Liver (tissue), 9 donors: ENCODE measurements around the gene SGMS1. TPM values are rescaled to one million over a fixed set of nuclear protein-coding genes. Genes with fewer than 3 reads are reported as not detected.

Source experiments
- DNase-seq: peaks from one replicate; pipeline ENCODE4 v3.0.0-alpha.2; 2017; ENCODE audit warnings: low spot score
- H3K27ac ChIP-seq, 2 donors: one replicate each; pipeline ENCODE4 v1.7.0; 2013; ENCODE audit warnings: inconsistent platforms in 2 of 2, low read length in 2 of 2, control low read depth in 1 of 2, low read depth in 1 of 2, mild to moderate bottlenecking in 1 of 2
- H3K27me3 ChIP-seq, 4 donors: one replicate each; pipeline versions ENCODE4 v1.6.1 to v1.7.0; 2013; ENCODE audit warnings: low read length in 3 of 4, inconsistent platforms in 1 of 4, mild to moderate bottlenecking in 1 of 4, moderate library complexity in 1 of 4; ENCODE audit not compliant: control insufficient read depth in 4 of 4, insufficient read depth in 4 of 4
- H3K36me3 ChIP-seq, 4 donors: one replicate each; pipeline versions ENCODE4 v1.6.1 to v1.7.0; 2013; ENCODE audit warnings: low read length in 3 of 4, mild to moderate bottlenecking in 3 of 4, low read depth in 1 of 4, moderate library complexity in 1 of 4; ENCODE audit not compliant: control insufficient read depth in 4 of 4, insufficient read depth in 3 of 4
- H3K4me1 ChIP-seq, 4 donors: one replicate each; pipeline versions ENCODE4 v1.6.1 to v1.7.0; 2013; ENCODE audit warnings: low read length in 3 of 4, mild to moderate bottlenecking in 3 of 4, moderate library complexity in 1 of 4; ENCODE audit not compliant: control insufficient read depth in 4 of 4, insufficient read depth in 4 of 4
- H3K4me3 ChIP-seq, 3 donors: one replicate each; pipeline versions ENCODE4 v1.6.1 to v1.7.0; 2013; ENCODE audit warnings: low read length in 3 of 3, control low read depth in 1 of 3, low read depth in 1 of 3, mild to moderate bottlenecking in 1 of 3
- H3K9ac ChIP-seq, 2 donors: one replicate each; pipeline ENCODE4 v1.7.0; 2013; ENCODE audit warnings: low read length in 2 of 2, mild to moderate bottlenecking in 2 of 2, moderate library complexity in 2 of 2, control low read depth in 1 of 2, low read depth in 1 of 2
- H3K9me3 ChIP-seq, 4 donors: one replicate each; pipeline versions ENCODE4 v1.6.1 to v1.7.0; 2013; ENCODE audit warnings: low read length in 3 of 4; ENCODE audit not compliant: control insufficient read depth in 4 of 4
- ATF3 ChIP-seq: IDR thresholded peaks from 2 replicates; pipeline ENCODE4 v1.6.1; 2016; ENCODE audit warnings: antibody characterized with exemption
- EGR1 ChIP-seq, 2 donors: IDR thresholded peaks; 2 replicates each; pipeline ENCODE4 v1.6.1; 2016 to 2018; ENCODE audit warnings: antibody characterized with exemption in 2 of 2, low read depth in 2 of 2
- FOXA1 ChIP-seq: IDR thresholded peaks from 2 replicates; pipeline ENCODE4 v1.6.1; 2016; ENCODE audit warnings: antibody characterized with exemption
- FOXA2 ChIP-seq: IDR thresholded peaks from 2 replicates; pipeline ENCODE4 v1.6.1; 2016; ENCODE audit warnings: antibody characterized with exemption
- GABPA ChIP-seq, 2 donors: IDR thresholded peaks in 1 of 2; conservative IDR thresholded peaks in 1 of 2; 2 replicates each; pipeline ENCODE4 v1.6.1; 2016; ENCODE audit warnings: antibody characterized with exemption in 2 of 2, mild to moderate bottlenecking in 1 of 2, moderate library complexity in 1 of 2
- HNF4G ChIP-seq: IDR thresholded peaks from 2 replicates; pipeline ENCODE4 v1.6.1; 2016; ENCODE audit warnings: antibody characterized with exemption
- JUND ChIP-seq, 2 donors: IDR thresholded peaks; 2 replicates each; pipeline ENCODE4 v1.6.1; 2016; ENCODE audit warnings: antibody characterized with exemption in 2 of 2
- MAX ChIP-seq: IDR thresholded peaks from 2 replicates; pipeline ENCODE4 v1.6.1; 2016; ENCODE audit warnings: antibody characterized with exemption
- NR2F2 ChIP-seq: IDR thresholded peaks from 2 replicates; pipeline ENCODE4 v1.6.1; 2016; ENCODE audit warnings: antibody characterized with exemption
- RAD21 ChIP-seq, 2 donors: IDR thresholded peaks; 2 replicates each; pipeline ENCODE4 v1.6.1; 2016; ENCODE audit warnings: antibody characterized with exemption in 2 of 2, mild to moderate bottlenecking in 2 of 2
- SP1 ChIP-seq: IDR thresholded peaks from 2 replicates; pipeline ENCODE4 v1.6.1; 2018; ENCODE audit warnings: antibody characterized with exemption, mild to moderate bottlenecking
- ZBTB33 ChIP-seq: IDR thresholded peaks from 2 replicates; pipeline ENCODE4 v1.6.1; 2016; ENCODE audit warnings: antibody characterized with exemption
- WGBS: extraction: QIAGEN DNeasy Blood & Tissue Kit; methylation state at CpG from one replicate; pipeline ENCODE4 v1.1.7; 2013; 5-methylcytosine and 5-hydroxymethylcytosine counted together
- polyA plus RNA-seq, 2 donors: library from polyadenylated mRNA; stranded (reverse) in 1 of 2; unstranded in 1 of 2; fragments of 200-250 nt in 1 of 2; fragments of >200 nt in 1 of 2; fragmentation: Nextera tagmentation in 1 of 2; extraction: Ambion mirVana in 1 of 2; gene quantifications; one replicate each; pipeline versions ENCODE4 v1.2.1 to v1.2.3, GENCODE V29; 2013 to 2015
- total RNA-seq, 2 donors: library from RNA; depleted of rRNA; stranded (reverse); fragments of >200 nt; gene quantifications; one replicate each; pipeline ENCODE4 v1.2.3, GENCODE V29; 2014
- donor health status: healthy.
- donor health status: healthy.
- donor health status: healthy.
- donor health status: healthy.
- donor health status: healthy.

The SGMS1 gene
- total and polyA plus RNA-seq, 4 donors = 6.8 to 98.2 (median 21.1) TPM

- Histone ChIP-seq H3K27me3 (no peaks in the 10 kb centered on the region), H3K36me3 (no peaks in the 10 kb centered on the region), H3K27ac (no peak overlapping the region), H3K4me1 (peaks cover 9 to 69% (median 56%) of the 10 kb centered on the region in 4 donors), H3K9ac (no peak overlapping the region), H3K4me3 (no peak overlapping the region), H3K9me3 (no peaks in the 10 kb centered on the region)
- no peak for DNase-seq
- 82% methylated on average over 4 of the region's 4 CpGs for WGBS
- no peak for TF ChIP-seq RAD21 (IDR thresholded peaks at IDR 0.05)
- no peak for TF ChIP-seq HNF4G
- no peak for TF ChIP-seq NR2F2
- TF ChIP-seq FOXA2 = peak; percentile 69
- TF ChIP-seq FOXA1 = peak; percentile 49
- TF ChIP-seq SP1 = peak; percentile 37
These were observed 44.1 kb downstream of the SGMS1 start for GRCh38 chr10:50579491-50580261.

- H3K27ac ChIP-seq = no peak overlapping the region
- no peak overlapping the region for H3K4me3 ChIP-seq
- no peaks in the 10 kb centered on the region for H3K27me3 ChIP-seq
- WGBS = 96% methylated on average over 2 of the region's 2 CpGs
- no peak overlapping the region for H3K9ac ChIP-seq
- H3K9me3 ChIP-seq = no peaks in the 10 kb centered on the region
- TF ChIP-seq ATF3 = no peak
- no peak for TF ChIP-seq JUND (IDR thresholded peaks at IDR 0.05)
- no peak for TF ChIP-seq GABPA (IDR thresholded peaks at IDR 0.05 in 1 of 2, conservative IDR thresholded peaks at IDR 0.05 in 1 of 2)
- TF ChIP-seq EGR1 (IDR thresholded peaks at IDR 0.05; ENCODE audit: low read depth in 2 of 2) = no peak
- no peak for TF ChIP-seq FOXA2
- TF ChIP-seq ZBTB33 = no peak
- no peak for DNase-seq
- peaks cover 9 to 69% (median 56%) of the 10 kb centered on the region in 4 donors for H3K4me1 ChIP-seq
- H3K36me3 ChIP-seq = no peaks in the 10 kb centered on the region
These were observed 44.8 kb downstream of the SGMS1 start for GRCh38 chr10:50578949-50579348.

GRCh38 chr10:50577681-50578350, 45.9 kb downstream of the SGMS1 start:
- Histone ChIP-seq H3K4me3 (no peak overlapping the region), H3K27ac (peak overlapping the region; percentile 55 to 67), H3K27me3 (no peaks in the 10 kb centered on the region), H3K36me3 (no peaks in the 10 kb centered on the region), H3K9ac (no peak overlapping the region), H3K9me3 (no peaks in the 10 kb centered on the region), H3K4me1 (peaks cover 8 to 65% (median 52%) of the 10 kb centered on the region in 4 donors)
- 55% methylated on average over 7 of the region's 7 CpGs for WGBS
- TF ChIP-seq MAX = peak; percentile 17
- TF ChIP-seq RAD21 (IDR thresholded peaks at IDR 0.05) = peak; percentile 19 to 50
- no peak for TF ChIP-seq EGR1 (IDR thresholded peaks at IDR 0.05; ENCODE audit: low read depth in 2 of 2)
- peak; percentile 70 for TF ChIP-seq NR2F2
- no peak for TF ChIP-seq SP1
- DNase-seq = no peak
